Esophagus muscularis mucosa (tissue), 4 donors: ENCODE data around the gene UFD1. TPM values are rescaled to one million over a fixed set of nuclear protein-coding genes. Genes with fewer than 3 reads are reported as not detected.

Experiments
- DNase-seq: peaks from one replicate; pipeline ENCODE4 v3.0.0-alpha.2; 2017; ENCODE audit errors: extremely low spot score
- H3K27ac ChIP-seq, 4 donors: fragments of 200-600 bp; sonication (generic); replicated peaks in 1 of 4; 1 replicate in 3 of 4; 2 replicates in 1 of 4; pipeline ENCODE4 v1.5.1; 2016 to 2019; ENCODE audit warnings: mild to moderate bottlenecking in 1 of 4
- H3K27me3 ChIP-seq, 4 donors: fragments of 200-600 bp; sonication (generic); one replicate each; pipeline versions ENCODE4 v1.5.1 to v1.6.0; 2016 to 2019
- H3K36me3 ChIP-seq, 4 donors: fragments of 200-600 bp; sonication (generic); one replicate each; pipeline ENCODE4 v1.5.1; 2016 to 2019
- H3K4me1 ChIP-seq, 4 donors: fragments of 200-600 bp; sonication (generic); one replicate each; pipeline ENCODE4 v1.5.1; 2016 to 2019
- H3K4me3 ChIP-seq, 4 donors: fragments of 200-600 bp; sonication (generic); 1 replicate in 2 of 4; 2 replicates in 2 of 4; pipeline ENCODE4 v1.5.1; 2016 to 2019; ENCODE audit warnings: mild to moderate bottlenecking in 4 of 4, moderate library complexity in 1 of 4
- H3K9me3 ChIP-seq, 4 donors: fragments of 200-600 bp; sonication (generic); 1 replicate in 3 of 4; 2 replicates in 1 of 4; pipeline ENCODE4 v1.5.1; 2016 to 2019
- EP300 ChIP-seq: sonication (generic); formaldehyde crosslinking; IDR thresholded peaks from one replicate; pipeline ENCODE4 v1.6.1; 2017; ENCODE audit warnings: antibody characterized with exemption
- POLR2A ChIP-seq: fragments of 450-650 bp; IDR thresholded peaks from one replicate; pipeline ENCODE4 v1.6.1; 2017; ENCODE audit warnings: antibody characterized with exemption, moderate library complexity, mild to moderate bottlenecking, low read depth
- POLR2AphosphoS5 ChIP-seq, 2 donors: sonication (generic); formaldehyde crosslinking; IDR thresholded peaks; one replicate each; pipeline ENCODE4 v1.6.1; 2017; ENCODE audit warnings: antibody characterized with exemption in 2 of 2
- WGBS: methylation state at CpG from one replicate; pipeline ENCODE4 v1.1.5; 2018; 5-methylcytosine and 5-hydroxymethylcytosine counted together
- intact Hi-C: fragments of 100-400 bp; cut with DNase I; formaldehyde crosslinking; loops from one replicate; pipeline ENCODE4 v1.15.1; 2023
- total RNA-seq, 4 donors: library from RNA; depleted of rRNA; stranded (reverse); fragments of >200 nt; gene quantifications; one replicate each; pipeline versions ENCODE4 v1.1.0 to v1.2.1, GENCODE V29; 2016
- TF ChIP-seq, protein P1 (sequence below), 3 experiments: fragments of 200-600 bp in 2 of 3; fragments of 450-650 bp in 1 of 3; sonication (generic) in 2 of 3; IDR thresholded peaks; one replicate each; pipeline ENCODE4 v1.5.1; 2017 to 2019; ENCODE audit warnings: antibody characterized with exemption in 3 of 3, mild to moderate bottlenecking in 2 of 3, moderate library complexity in 1 of 3

The UFD1 gene
- total RNA-seq, 4 donors from 2014 or later = 54.8 to 65.2 (median 57.1) TPM

DNA sequence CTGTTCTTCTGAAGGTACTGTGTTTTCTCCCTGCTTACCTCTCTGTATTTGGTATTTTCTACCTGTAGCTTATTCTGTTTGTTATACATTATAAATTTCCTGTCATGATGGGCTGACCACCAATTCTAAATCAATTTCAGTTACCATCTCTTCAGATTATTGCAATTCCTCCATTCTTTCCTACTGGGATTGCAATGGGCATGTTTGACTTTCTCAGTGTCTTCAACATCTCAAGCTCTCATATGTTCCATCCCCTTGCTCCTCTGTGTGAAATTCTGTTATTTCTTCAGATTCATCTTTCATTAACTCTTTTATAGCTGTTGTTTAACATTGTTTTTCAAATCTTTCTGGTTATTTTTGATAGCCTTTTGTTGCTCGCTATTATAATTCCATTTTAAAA is 16.0 kb downstream of the UFD1 start:
- H3K9me3 ChIP-seq = no peaks in the 10 kb centered on the region
- no peaks in the 10 kb centered on the region for H3K27me3 ChIP-seq
- 94% methylated on average over 1 of the region's 1 CpG for WGBS
- intact Hi-C loops = no loop called here
- H3K4me3 ChIP-seq = no peak overlapping the region
- TF ChIP-seq, protein P1, sequence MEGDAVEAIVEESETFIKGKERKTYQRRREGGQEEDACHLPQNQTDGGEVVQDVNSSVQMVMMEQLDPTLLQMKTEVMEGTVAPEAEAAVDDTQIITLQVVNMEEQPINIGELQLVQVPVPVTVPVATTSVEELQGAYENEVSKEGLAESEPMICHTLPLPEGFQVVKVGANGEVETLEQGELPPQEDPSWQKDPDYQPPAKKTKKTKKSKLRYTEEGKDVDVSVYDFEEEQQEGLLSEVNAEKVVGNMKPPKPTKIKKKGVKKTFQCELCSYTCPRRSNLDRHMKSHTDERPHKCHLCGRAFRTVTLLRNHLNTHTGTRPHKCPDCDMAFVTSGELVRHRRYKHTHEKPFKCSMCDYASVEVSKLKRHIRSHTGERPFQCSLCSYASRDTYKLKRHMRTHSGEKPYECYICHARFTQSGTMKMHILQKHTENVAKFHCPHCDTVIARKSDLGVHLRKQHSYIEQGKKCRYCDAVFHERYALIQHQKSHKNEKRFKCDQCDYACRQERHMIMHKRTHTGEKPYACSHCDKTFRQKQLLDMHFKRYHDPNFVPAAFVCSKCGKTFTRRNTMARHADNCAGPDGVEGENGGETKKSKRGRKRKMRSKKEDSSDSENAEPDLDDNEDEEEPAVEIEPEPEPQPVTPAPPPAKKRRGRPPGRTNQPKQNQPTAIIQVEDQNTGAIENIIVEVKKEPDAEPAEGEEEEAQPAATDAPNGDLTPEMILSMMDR (IDR thresholded peaks at IDR 0.05) = no peak
- TF ChIP-seq POLR2AphosphoS5 (IDR thresholded peaks at IDR 0.05) = no peak
- DNase-seq = no peak
- no peak overlapping the region for H3K27ac ChIP-seq
- H3K4me1 ChIP-seq = no peaks in the 10 kb centered on the region
- peaks cover 66 to 100% (median 88%) of the 10 kb centered on the region in 4 donors for H3K36me3 ChIP-seq

DNA sequence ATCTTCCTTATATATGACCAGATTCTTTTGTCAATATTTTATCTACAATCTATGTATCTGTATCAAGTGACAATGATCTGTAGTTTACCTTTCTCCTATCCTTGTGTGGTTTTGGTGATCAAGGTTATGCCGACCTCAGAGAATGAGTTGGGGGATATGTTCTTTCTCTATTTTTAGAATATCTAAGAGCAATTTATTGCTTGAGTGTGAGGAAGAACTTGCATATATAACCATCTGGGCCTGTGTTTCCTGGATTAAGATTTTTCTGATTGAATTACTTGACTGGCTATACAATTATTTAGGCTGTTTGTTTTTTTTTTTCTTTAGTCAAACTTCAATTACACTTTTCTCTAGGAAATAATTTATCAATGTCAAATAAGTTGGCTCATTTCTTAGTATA is 17.5 kb downstream of the UFD1 start:
- WGBS = 92% methylated on average over 1 of the region's 1 CpG
- TF ChIP-seq, protein P1 (IDR thresholded peaks at IDR 0.05) = no peak
- no peak for TF ChIP-seq POLR2A
- no peak for TF ChIP-seq POLR2AphosphoS5 (IDR thresholded peaks at IDR 0.05)
- TF ChIP-seq EP300 = no peak
- Histone ChIP-seq H3K9me3 (no peaks in the 10 kb centered on the region), H3K36me3 (peaks cover 60 to 100% (median 88%) of the 10 kb centered on the region in 4 donors), H3K27ac (no peak overlapping the region), H3K4me1 (no peaks in the 10 kb centered on the region), H3K4me3 (no peak overlapping the region), H3K27me3 (no peaks in the 10 kb centered on the region)
- DNase-seq = no peak
- intact Hi-C loops = no loop called here

DNA sequence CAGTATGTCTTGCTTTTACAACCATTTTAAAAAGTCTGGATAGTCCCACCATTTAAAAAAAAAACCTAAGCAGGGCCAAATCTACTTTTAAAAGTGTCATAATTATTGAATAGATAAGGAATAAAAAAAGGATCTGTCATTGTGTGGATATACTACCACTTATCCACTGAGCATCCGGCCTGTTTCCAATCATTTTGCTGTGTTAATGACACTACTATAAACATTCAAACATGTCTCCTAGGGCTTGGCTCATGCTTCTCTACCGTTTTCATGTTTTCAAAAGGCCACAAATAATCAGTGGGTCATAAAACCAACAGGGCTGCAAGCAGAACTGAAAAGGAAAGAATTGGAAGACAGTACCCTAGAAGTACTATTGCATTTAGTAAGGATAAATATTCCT is 19.0 kb downstream of the UFD1 start:
- 77% methylated on average over 2 of the region's 2 CpGs for WGBS
- H3K27ac ChIP-seq = no peak overlapping the region
- H3K27me3 ChIP-seq = no peaks in the 10 kb centered on the region
- H3K4me1 ChIP-seq = no peaks in the 10 kb centered on the region
- H3K36me3 ChIP-seq = peaks cover 61 to 100% (median 88%) of the 10 kb centered on the region in 4 donors
- no peak for DNase-seq
- no peak for TF ChIP-seq POLR2AphosphoS5 (IDR thresholded peaks at IDR 0.05)
- TF ChIP-seq EP300 = no peak
- TF ChIP-seq, protein P1 (IDR thresholded peaks at IDR 0.05) = no peak
- TF ChIP-seq POLR2A = no peak
- H3K9me3 ChIP-seq = no peaks in the 10 kb centered on the region
- intact Hi-C loops = no loop called here
- no peak overlapping the region for H3K4me3 ChIP-seq

DNA sequence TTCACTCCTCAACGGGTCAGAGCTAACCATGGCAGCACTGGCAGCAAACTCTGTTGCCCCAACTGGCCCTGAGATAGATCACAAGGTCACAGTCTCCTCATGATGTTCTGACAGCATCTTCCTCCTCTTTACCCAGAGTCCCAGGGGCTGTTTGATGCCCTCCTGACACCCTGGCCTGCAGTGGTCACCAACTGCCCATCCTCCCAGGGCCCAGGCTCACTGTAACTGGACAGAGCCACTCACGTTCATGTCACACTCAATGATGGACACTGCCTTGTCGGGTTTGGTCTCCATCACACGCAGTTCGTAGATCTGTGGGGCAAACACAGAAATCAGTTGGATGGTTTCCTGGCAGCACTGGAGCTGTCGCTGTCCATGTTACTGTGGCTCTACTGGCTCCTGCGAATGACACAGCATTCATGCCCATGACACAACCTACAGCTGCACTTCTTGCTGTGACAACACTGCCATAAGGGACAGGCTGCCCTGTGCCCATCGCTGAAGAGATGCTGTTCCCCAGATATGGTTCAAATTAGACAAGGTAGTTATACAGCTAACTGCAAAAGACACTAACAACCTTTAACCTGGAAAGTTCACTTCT is 21.1 kb downstream of the UFD1 start:
- TF ChIP-seq POLR2AphosphoS5 (IDR thresholded peaks at IDR 0.05) (no peak), POLR2A (no peak), EP300 (no peak)
- TF ChIP-seq, protein P1 (IDR thresholded peaks at IDR 0.05) = no peak
- DNase-seq = no peak
- no peak overlapping the region for H3K4me3 ChIP-seq
- peaks cover 67 to 100% (median 88%) of the 10 kb centered on the region in 4 donors for H3K36me3 ChIP-seq
- 89% methylated on average over 7 of the region's 8 CpGs for WGBS
- intact Hi-C loops = no loop called here
- H3K27ac ChIP-seq = no peak overlapping the region
- H3K9me3 ChIP-seq = no peaks in the 10 kb centered on the region
- no peaks in the 10 kb centered on the region for H3K4me1 ChIP-seq
- H3K27me3 ChIP-seq = no peaks in the 10 kb centered on the region

DNA sequence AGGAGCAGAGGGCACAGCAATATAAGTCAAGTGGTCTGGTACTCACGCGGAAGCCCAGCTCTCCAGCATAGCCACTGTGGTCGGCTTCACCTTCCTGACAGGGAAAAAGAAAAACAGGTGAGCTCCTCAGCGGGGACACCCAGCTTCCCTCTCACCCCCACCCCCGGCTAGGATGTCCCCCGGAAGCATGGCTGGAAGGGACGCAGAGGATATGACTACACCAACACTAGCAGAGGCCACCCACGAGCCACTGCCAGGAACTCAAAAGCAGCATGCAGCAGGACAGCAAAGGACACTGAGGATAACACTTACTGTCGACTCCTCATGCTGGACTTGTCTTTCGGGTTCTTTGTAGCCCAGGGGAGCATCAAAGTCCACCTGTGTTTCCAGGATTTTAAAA is 22.5 kb downstream of the UFD1 start:
- H3K27ac ChIP-seq = no peak overlapping the region
- intact Hi-C loops = no loop called here
- TF ChIP-seq POLR2A = no peak
- no peak for DNase-seq
- 95% methylated on average over 9 of the region's 10 CpGs for WGBS
- no peaks in the 10 kb centered on the region for H3K27me3 ChIP-seq
- no peaks in the 10 kb centered on the region for H3K4me1 ChIP-seq
- H3K36me3 ChIP-seq = peaks cover 64 to 100% (median 92%) of the 10 kb centered on the region in 4 donors
- no peaks in the 10 kb centered on the region for H3K9me3 ChIP-seq
- H3K4me3 ChIP-seq = no peak overlapping the region
